Endothelial cell of umbilical vein (primary cell): ENCODE measurements around the gene DLG5. TPM values are rescaled to one million over a fixed set of nuclear protein-coding genes. Genes with fewer than 3 reads are reported as not detected.

ENCODE experiments used
- BruUV-seq: library from RNA; stranded (reverse); fragments of 400-500 nt; replicated peaks from 2 replicates; lab custom pipeline; 2021; lab: Mats Ljungman, UMichigan
- CTCF ChIA-PET: fragments of 300-600, 350-600 bp; sonication (Branson Sonifier 250); formaldehyde crosslinking; loops from one replicate; lab custom pipeline; 2021; ENCODE audit warnings: antibody characterized with exemption, inconsistent platforms; lab: Charles Lee
- POLR2A ChIA-PET: fragments of 300-600, 350-600 bp; sonication (Branson Sonifier 250); formaldehyde crosslinking; loops from one replicate; lab custom pipeline; 2021; ENCODE audit warnings: antibody characterized with exemption, inconsistent platforms; lab: Charles Lee
- DNase-seq: peaks from one replicate; pipeline ENCODE4 v3.0.0-alpha.2; 2011; ENCODE audit warnings: low read depth, low spot score
- FAIRE-seq: peaks from 2 replicates; lab custom pipeline; 2011; peaks lifted over from hg19 to GRCh38; lab: Jason Lieb, UNC
- H2AFZ ChIP-seq: 2 replicates; pipeline ENCODE4 v1.6.0; 2012; ENCODE audit warnings: low read depth, low read length, control low read depth, inconsistent platforms
- H3K27ac ChIP-seq: 2 replicates; pipeline ENCODE4 v1.5.1; 2011; ENCODE audit warnings: low read depth, mild to moderate bottlenecking, control low read depth, low read length, moderate library complexity; ENCODE audit not compliant: insufficient read depth
- H3K27me3 ChIP-seq, 2 experiments: 2 replicates each; pipeline versions ENCODE4 v1.6.0 to v1.6.1; 2011; ENCODE audit warnings: low read length in 2 of 2, mixed read lengths in 1 of 2; ENCODE audit not compliant: control insufficient read depth in 2 of 2, insufficient read depth in 2 of 2
- H3K36me3 ChIP-seq, 2 experiments: 2 replicates in 1 of 2; 3 replicates in 1 of 2; pipeline ENCODE4 v1.5.1; 2011; ENCODE audit warnings: low read length in 2 of 2, mild to moderate bottlenecking in 1 of 2, moderate library complexity in 1 of 2; ENCODE audit not compliant: control insufficient read depth in 2 of 2, insufficient read depth in 2 of 2; ENCODE audit errors: extremely low read depth in 1 of 2
- H3K4me1 ChIP-seq: 3 replicates; pipeline ENCODE4 v1.5.1; 2011; ENCODE audit warnings: mild to moderate bottlenecking, low read length; ENCODE audit not compliant: control insufficient read depth, insufficient read depth; ENCODE audit errors: extremely low read depth
- H3K4me2 ChIP-seq: 2 replicates; pipeline ENCODE4 v1.6.1; 2011; ENCODE audit warnings: low read length, control low read depth, mixed read lengths; ENCODE audit not compliant: insufficient read depth
- H3K4me3 ChIP-seq, 3 experiments: fragments of 200-600 bp in 1 of 3; sonication (generic), shearing (Covaris generic) in 1 of 3; replicated peaks in 1 of 3; 2 replicates each; pipeline ENCODE4 v1.5.1; 2011 to 2016; ENCODE audit warnings: control low read depth in 3 of 3, low read length in 3 of 3, mild to moderate bottlenecking in 2 of 3, inconsistent platforms in 1 of 3, low read depth in 1 of 3, moderate library complexity in 1 of 3; ENCODE audit not compliant: insufficient read depth in 1 of 3
- H3K79me2 ChIP-seq: 2 replicates; pipeline ENCODE4 v1.6.0; 2012; ENCODE audit warnings: low read length, inconsistent platforms; ENCODE audit not compliant: control insufficient read depth, insufficient read depth
- H3K9ac ChIP-seq: replicated peaks from 2 replicates; pipeline ENCODE3; 2011; ENCODE audit warnings: low read length, control low read depth; ENCODE audit not compliant: insufficient read depth; ENCODE audit errors: extremely low read depth
- H3K9me1 ChIP-seq: replicated peaks from 3 replicates; pipeline ENCODE4 v1.6.0; 2011; ENCODE audit warnings: mild to moderate bottlenecking, low read length; ENCODE audit not compliant: control insufficient read depth, insufficient read depth; ENCODE audit errors: extremely low read depth
- H3K9me3 ChIP-seq: replicated peaks from 2 replicates; pipeline ENCODE4 v1.5.1; 2012; ENCODE audit warnings: low read length, inconsistent platforms; ENCODE audit not compliant: control insufficient read depth, insufficient read depth
- H4K20me1 ChIP-seq: replicated peaks from 2 replicates; pipeline ENCODE3; 2011; ENCODE audit warnings: mild to moderate bottlenecking, low read length; ENCODE audit not compliant: control insufficient read depth, insufficient read depth; ENCODE audit errors: extremely low read depth
- EZH2 ChIP-seq: IDR thresholded peaks from 2 replicates; pipeline ENCODE4 v1.6.1; 2012; ENCODE audit warnings: borderline replicate concordance, low read depth, mild to moderate bottlenecking, moderate library complexity, low read length, inconsistent platforms; ENCODE audit not compliant: severe bottlenecking
- FOS ChIP-seq: IDR thresholded peaks from 2 replicates; pipeline ENCODE4 v1.6.1; 2011; ENCODE audit warnings: mild to moderate bottlenecking, low read length, moderate library complexity, borderline replicate concordance; ENCODE audit not compliant: insufficient read depth
- GATA2 ChIP-seq: IDR thresholded peaks from 2 replicates; pipeline ENCODE4 v1.7.0; 2011; ENCODE audit warnings: low read depth, mild to moderate bottlenecking, moderate library complexity, mixed read lengths, low read length; ENCODE audit not compliant: insufficient read length, insufficient read depth
- JUN ChIP-seq: IDR thresholded peaks from 2 replicates; pipeline ENCODE4 v1.6.1; 2011; ENCODE audit warnings: borderline replicate concordance, low read depth; ENCODE audit not compliant: insufficient read length, insufficient read depth
- MAX ChIP-seq: IDR thresholded peaks from 2 replicates; pipeline ENCODE4 v1.6.1; 2011; ENCODE audit not compliant: insufficient read depth, insufficient read length
- MYC ChIP-seq: IDR thresholded peaks from one replicate; pipeline ENCODE4 v1.6.1; 2011; ENCODE audit warnings: mild to moderate bottlenecking, low read depth, low read length
- POLR2A ChIP-seq: IDR thresholded peaks from 2 replicates; pipeline ENCODE4 v1.6.1; 2012; ENCODE audit warnings: low read depth, mild to moderate bottlenecking, control low read depth, low read length
- POLR2AphosphoS5 ChIP-seq: IDR thresholded peaks from 2 replicates; pipeline ENCODE4 v1.6.1; 2012; ENCODE audit warnings: low read depth, mild to moderate bottlenecking, control low read depth, low read length, moderate library complexity; ENCODE audit not compliant: insufficient read depth
- dilution Hi-C: fragments of 300-500 bp; cut with MboI; formaldehyde crosslinking; loops from one replicate; pipeline ENCODE4 v1.15.0; 2019; ENCODE audit warnings: low sequenced_read_pairs; ENCODE audit not compliant: extremely low pct_ligation_motif_present
- intact Hi-C: fragments of 100-400 bp; cut with micrococcal nuclease; formaldehyde crosslinking; loops from one replicate; pipeline ENCODE4 v1.10.0; 2022
- polyA plus RNA-seq, 4 experiments: library from polyadenylated mRNA; depleted of rRNA in 3 of 4; stranded (reverse) in 3 of 4; unstranded in 1 of 4; fragments of >200 nt; gene quantifications; 2 replicates each; pipeline versions ENCODE4 v1.2.1 to v1.2.3, GENCODE V29; 2011 to 2012; ENCODE audit warnings: missing spikeins in 1 of 4
- total RNA-seq: library from RNA; stranded (reverse); gene quantifications from 2 replicates; pipeline ENCODE4 v1.2.3, GENCODE V29; 2021
- TF ChIP-seq, protein P1 (sequence below), 2 donors: IDR thresholded peaks; 1 replicate in 1 of 2; 2 replicates in 1 of 2; pipeline ENCODE4 v1.5.1; 2011; ENCODE audit warnings: low read length in 2 of 2, mild to moderate bottlenecking in 2 of 2, moderate library complexity in 2 of 2, control low read depth in 1 of 2, inconsistent platforms in 1 of 2, low read depth in 1 of 2; ENCODE audit not compliant: insufficient read depth in 1 of 2; ENCODE audit errors: extremely low read depth in 1 of 2

The DLG5 gene
- total and polyA plus RNA-seq, 2 donors (not counting 3 experiments of a cell fraction or from before 2014, with no cell fraction given) = 12.3 to 24.9 TPM

GRCh38 chr10:77791506-77791905 lies 135.0 kb downstream of the DLG5 start:
- no peak overlapping the region for H3K27ac ChIP-seq
- no peaks in the 10 kb centered on the region for H4K20me1 ChIP-seq
- peaks cover 0 to 20% of the 10 kb centered on the region in 2 experiments for H3K36me3 ChIP-seq
- intact Hi-C loops (no loop called here), dilution Hi-C loops (no loop called here)
- DNase-seq (no peak), FAIRE-seq (no peak)
- no peak for TF ChIP-seq EZH2
- TF ChIP-seq JUN = no peak
- no peak for TF ChIP-seq POLR2AphosphoS5
- H3K4me1 ChIP-seq = no peaks in the 10 kb centered on the region
- CTCF ChIA-PET = interaction anchor here (1.2 kb wide), 1 partner anchor 35 kb away, joined by 4 read pairs; no protein-coding TSS in a partner anchor
- H3K9me1 ChIP-seq = no peaks in the 10 kb centered on the region
- H3K4me3 ChIP-seq = no peak overlapping the region
- H3K9ac ChIP-seq = no peak overlapping the region
- H3K79me2 ChIP-seq = no peaks in the 10 kb centered on the region
- no TSS peak for BruUV-seq
- no peaks in the 10 kb centered on the region for H3K27me3 ChIP-seq
- no peak overlapping the region for H2AFZ ChIP-seq
- H3K4me2 ChIP-seq = no peak overlapping the region
- H3K9me3 ChIP-seq = no peaks in the 10 kb centered on the region
- POLR2A ChIA-PET = no interaction called here

DNA sequence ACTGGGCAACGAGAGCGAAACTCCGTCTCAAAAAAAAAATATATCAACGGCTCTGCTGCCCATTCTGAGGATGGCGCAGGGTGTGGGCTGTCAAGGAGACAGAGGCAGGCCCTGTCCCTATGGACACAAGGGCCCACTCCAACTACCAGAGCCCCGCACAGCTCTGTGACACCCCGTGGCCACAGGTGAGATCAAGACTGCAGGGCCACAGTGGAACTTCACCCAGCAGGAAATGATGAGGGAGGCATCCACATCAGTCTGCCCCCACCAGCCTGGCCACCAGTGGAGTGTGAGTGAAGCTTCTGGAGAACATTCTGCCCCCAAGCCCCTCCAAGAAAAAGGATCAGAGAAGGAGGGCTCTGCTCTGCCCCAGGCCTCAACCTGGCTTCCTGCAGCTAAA lies 136.7 kb downstream of the DLG5 start:
- ChIA-PET POLR2A (no interaction called here), CTCF (no interaction called here)
- Histone ChIP-seq H3K27me3 (no peaks in the 10 kb centered on the region), H4K20me1 (no peaks in the 10 kb centered on the region), H3K36me3 (peaks cover 0 to 15% of the 10 kb centered on the region in 2 experiments), H3K79me2 (no peaks in the 10 kb centered on the region), H2AFZ (no peak overlapping the region), H3K4me1 (no peaks in the 10 kb centered on the region), H3K9ac (no peak overlapping the region), H3K4me3 (no peak overlapping the region), H3K27ac (no peak overlapping the region), H3K4me2 (no peak overlapping the region), H3K9me1 (no peaks in the 10 kb centered on the region), H3K9me3 (no peaks in the 10 kb centered on the region)
- FAIRE-seq (no peak), DNase-seq (no peak)
- no TSS peak for BruUV-seq
- dilution Hi-C loops (no loop called here), intact Hi-C loops (no loop called here)
- TF ChIP-seq POLR2A (no peak), GATA2 (no peak), MYC (no peak), JUN (no peak), MAX (no peak), POLR2AphosphoS5 (no peak), EZH2 (no peak), FOS (no peak)
- TF ChIP-seq, protein P1, sequence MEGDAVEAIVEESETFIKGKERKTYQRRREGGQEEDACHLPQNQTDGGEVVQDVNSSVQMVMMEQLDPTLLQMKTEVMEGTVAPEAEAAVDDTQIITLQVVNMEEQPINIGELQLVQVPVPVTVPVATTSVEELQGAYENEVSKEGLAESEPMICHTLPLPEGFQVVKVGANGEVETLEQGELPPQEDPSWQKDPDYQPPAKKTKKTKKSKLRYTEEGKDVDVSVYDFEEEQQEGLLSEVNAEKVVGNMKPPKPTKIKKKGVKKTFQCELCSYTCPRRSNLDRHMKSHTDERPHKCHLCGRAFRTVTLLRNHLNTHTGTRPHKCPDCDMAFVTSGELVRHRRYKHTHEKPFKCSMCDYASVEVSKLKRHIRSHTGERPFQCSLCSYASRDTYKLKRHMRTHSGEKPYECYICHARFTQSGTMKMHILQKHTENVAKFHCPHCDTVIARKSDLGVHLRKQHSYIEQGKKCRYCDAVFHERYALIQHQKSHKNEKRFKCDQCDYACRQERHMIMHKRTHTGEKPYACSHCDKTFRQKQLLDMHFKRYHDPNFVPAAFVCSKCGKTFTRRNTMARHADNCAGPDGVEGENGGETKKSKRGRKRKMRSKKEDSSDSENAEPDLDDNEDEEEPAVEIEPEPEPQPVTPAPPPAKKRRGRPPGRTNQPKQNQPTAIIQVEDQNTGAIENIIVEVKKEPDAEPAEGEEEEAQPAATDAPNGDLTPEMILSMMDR (IDR thresholded peaks at IDR 0.05; ENCODE audit: extremely low read depth in 1 of 2, insufficient read depth in 1 of 2, low read depth in 1 of 2, low read length in 2 of 2) = no peak
